Measurements from ENCODE around the gene LTBP4.

The LTBP4 gene

GRCh38 chr19:40610396-40611064 is 9.4 kb downstream of the LTBP4 start:
- in situ Hi-C loops (cut with HindIII; ENCODE audit: low sequenced_read_pairs): loop anchor here (10.0 kb wide), 1 partner anchor 166 kb away; the partner anchor contains the start of gene SERTAD3

GRCh38 chr19:40611096-40611495 is 9.9 kb downstream of the LTBP4 start:
- in situ Hi-C loops (cut with HindIII; ENCODE audit: low sequenced_read_pairs): loop anchor here (10.0 kb wide), 1 partner anchor 166 kb away; the partner anchor contains the start of gene SERTAD3

GRCh38 chr19:40611900-40612698 is 10.9 kb downstream of the LTBP4 start:
- in situ Hi-C loops (cut with HindIII; ENCODE audit: low sequenced_read_pairs): loop anchor here (10.0 kb wide), 1 partner anchor 167 kb away; the partner anchor contains the start of gene SERTAD3

- in situ Hi-C loops (cut with HindIII; ENCODE audit: low sequenced_read_pairs): loop anchor here (10.0 kb wide), 1 partner anchor 168 kb away; the partner anchor contains the start of gene SERTAD3
Observed at GRCh38 chr19:40612831-40613689, 11.9 kb downstream of the LTBP4 start.

- in situ Hi-C loops (cut with HindIII; ENCODE audit: low sequenced_read_pairs): loop anchor here (10.0 kb wide), 1 partner anchor 169 kb away; the partner anchor contains the start of gene SERTAD3
Observed at GRCh38 chr19:40613690-40614621, 12.8 kb downstream of the LTBP4 start.

- in situ Hi-C loops (cut with HindIII; ENCODE audit: low sequenced_read_pairs): loop anchor here (10.0 kb wide), 1 partner anchor 170 kb away; the partner anchor contains the start of gene SERTAD3
Observed at GRCh38 chr19:40614622-40615411, 13.6 kb downstream of the LTBP4 start.

- in situ Hi-C loops (cut with HindIII; ENCODE audit: low sequenced_read_pairs): loop anchor here (10.0 kb wide), 1 partner anchor 171 kb away; the partner anchor contains the start of gene SERTAD3
Observed at GRCh38 chr19:40616178-40616577, 15.0 kb downstream of the LTBP4 start.

- in situ Hi-C loops (cut with HindIII; ENCODE audit: low sequenced_read_pairs): loop anchor here (10.0 kb wide), 1 partner anchor 172 kb away; the partner anchor contains the start of gene SERTAD3
Observed at GRCh38 chr19:40616941-40617340, 15.8 kb downstream of the LTBP4 start.

- in situ Hi-C loops (cut with HindIII; ENCODE audit: low sequenced_read_pairs): loop anchor here (10.0 kb wide), 1 partner anchor 173 kb away; the partner anchor contains the start of gene SERTAD3
Observed at GRCh38 chr19:40617961-40618360, 16.8 kb downstream of the LTBP4 start.

GRCh38 chr19:40619333-40620160 is 18.4 kb downstream of the LTBP4 start:
- in situ Hi-C loops (cut with HindIII; ENCODE audit: low sequenced_read_pairs): loop anchor here (10.0 kb wide), 1 partner anchor 175 kb away; the partner anchor contains the start of gene SERTAD3

- in situ Hi-C loops (cut with HindIII; ENCODE audit: low sequenced_read_pairs): no loop called here
Observed at GRCh38 chr19:40620161-40620485, 19.0 kb downstream of the LTBP4 start.

- in situ Hi-C loops (cut with HindIII; ENCODE audit: low sequenced_read_pairs): no loop called here
Observed at GRCh38 chr19:40621283-40621682, 20.1 kb downstream of the LTBP4 start.

- in situ Hi-C loops (cut with HindIII; ENCODE audit: low sequenced_read_pairs): no loop called here
Observed at GRCh38 chr19:40621966-40622772, 21.0 kb downstream of the LTBP4 start.

- in situ Hi-C loops (cut with HindIII; ENCODE audit: low sequenced_read_pairs): no loop called here
Observed at GRCh38 chr19:40622773-40623075, 21.6 kb downstream of the LTBP4 start.

GRCh38 chr19:40623403-40624251 is 22.5 kb downstream of the LTBP4 start:
- in situ Hi-C loops (cut with HindIII; ENCODE audit: low sequenced_read_pairs): no loop called here

Measured in endothelial cell of hepatic sinusoid (primary cell).